ENCODE data around the gene SULT1C4.
"Not testable (repeated sequence)": the region's sequence is repeated elsewhere in the genome, so short reads cannot be mapped to it uniquely, and the experiment has no call there.

SULT1C4 gene

DNA sequence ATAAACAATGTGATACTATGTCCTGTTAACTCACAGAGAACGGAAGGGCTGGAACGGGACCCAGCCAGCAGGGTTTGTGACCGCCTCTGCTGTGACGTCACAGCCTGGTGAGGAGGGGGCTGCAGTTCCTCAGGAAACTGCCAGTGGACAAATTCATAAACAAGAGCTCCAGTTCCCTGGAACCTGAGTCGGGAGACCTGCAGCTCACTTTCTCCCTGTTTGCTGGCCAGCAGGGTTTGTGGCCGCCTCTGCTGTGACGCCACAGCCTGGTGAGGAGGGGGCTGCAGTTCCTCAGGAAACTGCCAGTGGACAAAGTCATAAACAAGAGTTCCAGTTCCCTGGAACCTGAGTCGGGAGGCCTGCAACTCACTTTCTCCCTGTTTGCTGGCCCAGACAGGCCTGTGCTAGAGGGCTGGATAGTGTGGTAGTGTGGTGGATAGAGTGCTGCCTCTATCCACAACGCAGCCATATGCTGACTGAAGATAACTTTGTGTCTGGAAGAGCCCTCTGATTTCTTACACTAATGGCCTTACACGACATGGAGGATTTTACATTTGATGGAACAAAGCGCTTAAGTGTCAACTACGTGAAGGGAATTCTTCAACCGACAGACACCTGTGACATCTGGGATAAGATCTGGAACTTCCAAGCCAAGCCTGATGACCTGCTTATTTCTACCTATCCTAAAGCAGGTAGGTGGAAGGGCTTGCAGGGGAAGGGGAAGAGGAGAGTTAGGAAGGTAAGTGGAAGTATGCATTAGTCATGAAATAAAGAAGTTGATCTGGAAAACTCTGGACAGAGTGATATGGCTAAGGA, at the start of gene SULT1C4:
TSS of gene SULT1C4 (plus strand) at position 140 of the 816 bp plus-strand sequence. CDS start at position 524, 384 bp downstream.
- DNase-seq, result no peak

DNA sequence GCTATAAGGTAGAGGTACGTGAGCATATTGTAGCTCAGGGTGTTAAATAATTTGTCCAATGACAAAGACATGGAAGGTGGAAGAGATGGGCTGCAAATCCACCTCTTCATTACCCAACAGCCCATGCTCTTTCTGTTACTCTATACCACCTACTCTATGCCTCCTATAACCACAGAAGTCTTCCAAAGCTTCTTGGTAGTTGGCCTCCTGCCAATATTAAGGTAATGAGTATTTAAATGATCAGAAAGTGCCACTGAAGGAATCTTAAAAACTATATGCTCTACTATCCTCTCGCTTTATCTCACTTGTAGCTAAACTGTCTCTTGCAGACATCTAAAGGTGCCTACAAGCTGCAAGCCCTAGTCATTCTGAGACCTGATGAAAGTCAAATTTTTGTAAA, 48.0 kb upstream of the SULT1C4 start:
- no peak for DNase-seq

DNA sequence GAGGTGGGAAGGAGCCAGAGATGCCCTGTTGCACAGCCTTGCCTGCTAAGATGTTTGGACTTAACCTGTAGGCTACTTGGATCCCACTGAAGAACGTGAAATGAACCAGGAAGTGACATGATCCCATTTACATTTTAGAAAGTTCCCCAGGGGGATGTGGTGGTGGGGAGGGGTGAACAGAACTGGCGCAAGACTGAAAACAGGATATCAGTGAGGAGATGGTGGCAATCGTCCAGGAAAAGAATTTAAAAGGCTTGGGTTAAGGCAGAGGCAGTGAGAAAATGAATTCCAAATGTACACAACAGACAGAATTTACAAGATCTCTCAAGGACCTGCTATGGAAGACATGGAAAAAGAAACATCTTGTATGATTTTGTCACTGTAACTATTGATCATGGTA, 46.8 kb upstream of the SULT1C4 start:
- no peak for DNase-seq

DNA sequence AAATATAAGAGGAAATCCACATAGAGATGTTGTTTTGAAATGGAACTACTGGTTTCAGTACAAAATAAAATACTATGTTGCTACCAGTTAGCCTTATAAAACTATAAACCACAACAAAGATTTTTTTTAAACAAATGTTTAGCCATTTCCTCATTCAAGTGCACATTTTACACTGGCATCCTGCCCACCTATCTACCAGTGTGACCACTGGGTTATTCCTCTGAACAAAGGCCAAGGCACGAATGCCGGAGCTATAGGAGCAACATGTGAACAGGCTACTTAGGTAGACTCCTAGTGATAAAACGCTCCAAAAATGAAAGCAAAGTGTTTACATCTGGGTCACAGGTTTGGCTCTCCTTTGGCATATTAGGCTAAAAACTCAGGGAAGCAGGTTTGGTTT, 31.8 kb upstream of the SULT1C4 start:
- no peak for DNase-seq

DNA sequence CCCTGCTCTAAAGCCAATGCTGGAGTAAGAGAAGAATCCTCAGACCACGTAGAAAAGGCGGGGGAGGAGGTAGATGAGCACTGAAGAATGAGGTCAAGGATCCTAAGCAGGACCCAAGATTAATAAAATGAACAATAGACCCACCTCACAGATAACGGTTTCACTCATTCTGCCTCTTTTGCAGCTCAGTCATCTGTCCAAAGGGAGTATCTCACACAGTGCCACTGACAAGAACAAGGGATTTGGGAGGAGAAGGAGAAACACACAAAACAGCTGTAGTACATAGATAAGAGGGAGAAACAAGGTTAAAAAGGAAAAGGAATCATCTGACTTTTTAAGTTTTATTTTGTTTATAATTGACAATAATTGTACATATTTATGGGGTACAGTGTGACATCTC, 30.9 kb upstream of the SULT1C4 start:
- no peak for DNase-seq

DNA sequence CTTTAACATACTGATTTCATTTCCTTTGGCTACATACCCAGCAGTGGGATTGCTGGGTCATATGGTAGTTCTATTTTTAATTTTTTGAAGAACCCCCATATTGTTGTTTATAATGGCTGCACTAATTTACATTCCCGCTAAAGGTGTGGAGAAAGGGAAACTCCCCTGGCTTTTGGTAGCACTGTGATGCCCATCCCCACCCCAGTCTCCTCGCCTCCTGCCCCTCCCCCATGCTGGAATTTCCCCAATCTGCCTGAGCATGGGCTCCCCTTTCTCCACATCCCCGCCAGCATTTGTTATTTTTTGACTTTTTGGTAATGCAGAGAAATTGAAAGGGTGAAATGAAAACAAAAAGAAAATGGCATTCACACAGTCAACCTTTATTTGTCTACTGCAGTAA, 30.0 kb upstream of the SULT1C4 start:
- DNase-seq, result no peak

DNA sequence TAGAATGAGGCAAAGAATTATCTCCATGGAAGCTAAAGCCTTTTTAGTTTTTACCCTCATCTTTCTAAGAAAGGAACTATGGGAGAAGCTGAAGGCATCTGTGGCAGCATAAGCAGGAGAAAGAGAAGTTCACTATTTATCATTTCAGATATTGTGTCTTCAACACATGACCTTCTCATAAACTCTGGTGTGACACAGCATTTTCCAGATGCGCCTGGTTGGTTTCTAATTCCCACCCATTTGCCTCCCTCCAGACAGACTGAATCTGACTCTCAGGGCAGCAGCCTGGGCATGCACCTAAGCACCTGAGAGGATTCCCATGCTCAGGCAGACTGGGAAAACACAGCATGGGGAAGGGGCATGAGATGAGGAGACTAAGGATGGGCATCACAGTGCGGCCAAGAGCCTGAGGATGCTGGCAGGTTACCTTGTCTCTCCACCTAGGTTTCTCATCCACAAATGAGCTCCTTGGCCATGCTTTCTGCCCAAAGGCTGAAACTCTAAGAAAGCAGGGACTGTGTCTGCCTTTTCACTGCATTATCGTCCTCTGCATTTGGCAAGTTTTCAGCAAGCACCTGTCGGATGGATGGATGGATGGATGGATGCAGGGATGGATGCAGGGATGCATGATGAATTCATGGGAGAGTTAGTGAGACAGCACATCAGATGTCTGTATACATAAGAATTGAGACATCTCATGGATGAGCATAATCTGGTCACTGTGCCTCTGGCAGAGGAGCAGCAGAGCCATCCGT, 28.8 kb upstream of the SULT1C4 start:
- no peak for DNase-seq

DNA sequence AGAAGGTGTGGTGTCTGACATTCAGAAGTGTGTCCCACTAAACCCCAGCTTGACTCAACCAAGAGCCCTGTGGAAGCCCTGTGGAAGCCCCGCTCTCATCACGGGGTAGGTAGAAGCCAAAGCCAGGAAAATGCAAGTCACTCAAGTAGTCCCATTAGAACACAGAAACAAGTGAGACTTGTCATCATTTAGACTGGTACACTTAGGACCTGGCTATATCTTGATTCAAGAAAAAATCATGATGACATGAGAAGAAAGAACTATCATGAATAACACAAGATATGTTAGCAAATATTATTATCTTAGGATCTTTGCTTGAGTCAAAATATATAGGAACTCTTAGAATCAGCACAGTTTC, 28.2 kb upstream of the SULT1C4 start:
- no peak for DNase-seq

DNA sequence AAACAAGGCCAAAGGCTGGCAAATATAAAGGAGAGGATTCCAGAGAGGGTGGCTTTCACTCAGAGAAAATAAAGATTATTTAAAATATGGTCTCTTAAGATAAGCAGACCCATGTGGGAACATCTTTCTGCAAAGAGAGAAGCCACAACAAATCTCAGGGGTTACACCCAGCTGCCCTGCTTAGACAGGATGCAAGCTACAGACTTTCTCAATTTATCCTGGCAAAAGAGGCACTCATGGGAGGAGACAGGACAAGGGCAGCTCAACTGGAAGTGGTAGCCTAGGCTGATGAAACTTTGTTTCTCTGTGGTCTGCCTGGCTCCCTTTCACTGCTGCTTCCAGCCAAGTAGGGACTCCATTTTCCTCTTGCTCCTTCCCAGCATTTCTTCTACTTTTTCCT, 25.9 kb upstream of the SULT1C4 start:
- DNase-seq, result no peak

DNA sequence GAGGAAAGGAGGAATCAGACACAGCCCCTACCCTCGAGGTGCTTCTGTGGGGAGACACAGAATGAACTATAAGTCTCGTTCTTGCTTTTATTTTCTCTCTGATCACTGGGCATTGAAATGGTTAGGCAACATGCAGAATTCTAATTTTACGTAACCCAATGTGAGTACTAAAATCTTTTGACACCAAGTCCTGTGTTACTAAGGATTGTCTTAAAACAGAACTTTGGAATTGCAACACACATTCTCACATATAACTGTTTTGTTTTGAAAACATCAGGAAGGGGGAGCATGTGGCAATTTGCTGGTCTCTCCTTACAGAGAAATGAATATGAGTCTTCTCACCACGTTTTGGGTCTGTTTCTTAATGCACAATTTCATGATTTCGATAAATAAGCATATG, 23.6 kb upstream of the SULT1C4 start:
- no peak for DNase-seq

DNA sequence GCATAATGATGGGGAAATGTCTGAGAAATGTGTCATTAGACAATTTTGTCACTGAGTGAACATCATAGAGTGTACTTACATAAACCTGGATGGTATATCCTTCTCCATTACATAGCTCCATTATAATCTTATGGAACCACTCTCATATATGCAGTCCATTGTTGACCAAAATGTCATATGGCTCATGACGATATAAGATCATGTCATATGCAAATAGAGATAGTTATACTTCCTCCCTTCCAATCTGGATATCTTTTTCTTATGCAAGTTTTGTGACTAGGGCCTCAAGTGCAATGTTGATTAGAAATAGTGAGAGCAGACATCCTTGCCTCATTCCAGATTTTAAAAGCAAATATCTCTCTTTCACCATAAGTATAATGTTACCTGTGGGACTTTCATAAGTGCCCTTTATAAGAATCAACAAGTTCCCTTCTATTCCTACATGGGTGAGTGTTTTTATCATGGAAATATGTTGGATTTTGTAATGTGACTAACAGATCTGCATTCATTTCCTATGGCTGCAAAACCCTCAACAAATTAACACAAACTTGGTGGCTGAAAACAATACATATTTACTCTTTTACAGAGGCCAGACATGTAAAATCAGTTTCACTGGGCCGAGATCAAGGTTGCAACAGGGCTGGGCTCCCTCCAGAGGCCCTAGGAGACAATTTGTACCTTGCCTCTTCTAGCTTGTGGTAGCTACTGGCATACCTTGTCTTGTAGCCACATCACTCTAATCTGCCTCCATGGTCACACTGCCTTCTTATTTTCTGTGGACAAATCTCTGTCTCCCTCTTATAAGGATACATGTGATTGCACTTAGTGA, 21.6 kb upstream of the SULT1C4 start:
- no peak for DNase-seq

DNA sequence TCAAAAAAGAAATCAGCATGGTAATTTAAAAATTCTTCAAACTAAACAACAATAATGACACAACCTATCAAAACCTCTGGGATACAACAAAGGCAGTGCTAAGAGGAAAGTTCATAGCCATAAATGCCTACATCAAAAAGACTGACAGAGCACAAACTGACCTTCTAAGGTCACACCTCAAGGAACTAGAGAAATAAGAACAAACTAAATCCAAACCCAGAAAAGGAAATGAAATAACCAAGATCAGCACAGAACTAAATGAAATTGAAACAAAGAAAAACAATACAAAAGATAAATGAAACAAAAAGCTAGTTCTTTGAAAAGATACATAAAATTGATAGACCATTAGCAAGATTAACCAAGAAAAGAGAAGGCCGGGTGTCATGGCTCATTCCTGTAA, 18.4 kb upstream of the SULT1C4 start:
- not testable (repeated sequence) for DNase-seq

DNA sequence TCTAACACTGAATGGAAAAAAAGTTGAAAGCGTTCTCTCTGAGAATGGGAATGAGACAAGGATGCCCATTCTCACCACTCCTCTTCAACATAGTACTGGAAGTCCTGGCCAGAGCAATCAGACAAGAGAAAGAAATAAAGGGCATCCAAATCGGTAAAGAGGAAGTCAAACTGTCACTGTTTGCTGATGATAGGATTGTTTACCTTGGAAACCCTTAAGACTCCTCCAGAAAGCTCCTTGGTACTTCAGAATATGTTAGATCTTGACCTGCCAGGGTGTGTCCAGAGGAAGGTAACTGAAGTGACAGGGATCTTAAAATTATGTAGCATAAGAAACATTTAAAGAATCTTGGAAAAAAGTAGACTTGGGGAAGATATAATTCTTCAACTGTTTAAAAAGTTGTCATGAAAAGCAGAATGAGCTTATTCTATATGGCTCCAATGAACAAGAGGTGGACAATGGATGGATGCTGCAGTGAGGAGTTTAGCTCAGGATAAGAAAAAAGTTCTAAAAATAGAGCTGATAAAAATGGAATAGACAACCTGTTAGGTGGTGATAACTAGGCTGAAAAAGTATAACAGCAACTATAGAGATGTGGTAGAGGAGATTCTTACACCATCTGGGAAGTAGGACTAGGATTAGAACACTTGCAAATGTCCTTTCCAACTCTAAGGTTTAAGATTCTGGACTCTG, 16.8 kb upstream of the SULT1C4 start:
- DNase-seq, result no peak

DNA sequence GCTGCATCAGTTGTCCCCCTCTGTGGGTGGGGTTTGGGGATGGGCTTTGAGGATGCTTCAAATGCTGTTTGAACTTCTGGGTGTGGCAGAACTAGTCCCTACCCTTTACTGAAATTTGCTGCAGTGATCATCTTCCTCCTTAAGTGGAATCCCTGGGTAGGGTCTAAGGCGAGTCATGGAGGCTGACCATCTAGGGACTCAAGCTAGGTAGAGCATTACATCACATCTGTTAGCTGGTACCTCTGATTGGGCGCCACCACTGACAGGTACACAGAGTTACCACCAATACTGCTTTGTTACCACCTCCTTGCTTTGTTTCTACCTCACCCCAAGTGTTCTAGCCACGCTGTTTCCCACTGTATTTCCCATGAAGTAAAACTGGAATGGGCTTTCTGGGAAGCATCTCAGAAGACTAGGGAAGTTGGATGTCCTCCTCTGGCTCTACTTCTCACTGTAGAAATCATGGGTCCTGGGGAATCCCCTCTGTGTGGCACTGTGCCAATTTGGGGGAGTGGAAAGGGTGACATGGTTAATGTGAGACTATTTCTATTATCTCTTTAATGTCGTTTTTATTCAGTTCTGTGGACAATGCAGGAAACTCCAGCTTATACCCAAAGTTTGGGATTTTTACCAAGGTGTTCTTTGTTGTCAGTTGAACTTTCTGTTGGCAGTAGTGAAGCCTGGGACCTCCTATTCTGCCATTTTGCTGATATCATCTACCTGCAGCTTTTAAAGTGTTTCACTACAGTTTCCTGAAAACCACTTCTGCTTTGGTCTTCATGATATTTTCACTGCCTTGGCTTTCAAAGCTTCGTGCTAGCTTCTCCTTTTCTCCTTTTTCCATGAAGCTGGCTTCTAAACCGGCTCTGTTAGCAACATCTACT, 14.5 kb upstream of the SULT1C4 start:
- DNase-seq, result no peak

DNA sequence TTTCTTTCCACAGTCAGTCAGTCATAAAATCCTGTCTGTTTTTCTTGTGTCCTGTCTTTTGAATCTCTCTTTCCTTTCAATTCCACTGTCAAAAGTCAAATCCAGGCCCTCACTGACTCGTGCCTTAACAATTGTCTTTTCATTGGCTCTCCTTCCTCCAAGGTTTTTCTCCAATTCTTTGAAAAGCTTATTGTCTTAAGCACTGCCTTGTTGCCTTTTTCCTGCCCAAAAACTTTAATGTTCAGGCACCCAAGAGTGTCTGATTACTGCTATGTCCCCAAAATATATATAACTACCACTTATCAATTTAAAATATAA, 13.9 kb upstream of the SULT1C4 start:
- no peak for DNase-seq

DNA sequence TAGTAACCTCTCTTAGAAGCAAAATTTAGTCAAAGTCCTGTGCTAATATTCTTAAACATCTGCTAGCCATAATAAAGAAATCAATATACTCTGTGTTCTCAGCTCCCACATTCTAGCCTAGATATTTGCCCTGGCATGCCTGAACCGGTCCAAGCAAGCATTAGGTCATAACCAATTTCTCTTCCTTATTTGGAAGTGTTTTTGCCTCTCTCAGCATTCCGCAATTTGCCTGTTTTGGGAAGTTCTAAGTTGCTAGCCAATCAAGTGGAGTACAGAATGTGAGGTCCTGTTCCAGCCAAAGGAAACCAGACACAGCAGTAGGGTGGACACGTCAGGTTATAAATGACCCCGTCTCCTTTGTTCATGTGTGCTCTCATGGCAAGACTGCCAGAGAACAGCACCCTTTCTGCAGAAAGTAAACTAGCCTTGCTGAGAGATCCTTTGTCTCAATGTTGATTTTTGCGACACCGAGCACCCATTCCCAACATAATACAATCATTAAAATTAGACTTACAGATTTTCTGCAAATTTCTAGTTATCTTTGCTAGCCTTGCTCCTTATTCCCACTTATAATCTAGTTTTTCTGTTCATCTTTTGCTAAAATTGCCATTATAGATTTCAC, 13.0 kb upstream of the SULT1C4 start:
- no peak for DNase-seq

DNA sequence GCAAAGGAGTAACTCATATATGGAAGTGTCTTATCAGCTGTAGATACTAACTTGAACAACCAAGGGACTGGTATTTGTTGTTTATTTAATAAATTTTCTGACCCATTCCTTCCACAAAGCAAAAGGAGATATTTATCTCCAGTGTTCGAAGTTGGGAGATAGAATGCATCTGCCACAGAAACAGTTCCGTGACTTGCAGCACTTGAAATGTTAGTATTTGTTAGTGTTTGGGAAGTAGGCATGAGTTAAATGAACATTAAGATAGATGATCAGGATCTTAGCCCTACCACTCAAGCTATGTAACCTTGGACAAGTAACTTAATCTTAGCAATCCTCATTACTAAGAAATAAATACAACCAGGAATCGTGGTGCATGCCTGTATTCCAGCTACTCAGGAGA, 12.1 kb upstream of the SULT1C4 start:
- no peak for DNase-seq

DNA sequence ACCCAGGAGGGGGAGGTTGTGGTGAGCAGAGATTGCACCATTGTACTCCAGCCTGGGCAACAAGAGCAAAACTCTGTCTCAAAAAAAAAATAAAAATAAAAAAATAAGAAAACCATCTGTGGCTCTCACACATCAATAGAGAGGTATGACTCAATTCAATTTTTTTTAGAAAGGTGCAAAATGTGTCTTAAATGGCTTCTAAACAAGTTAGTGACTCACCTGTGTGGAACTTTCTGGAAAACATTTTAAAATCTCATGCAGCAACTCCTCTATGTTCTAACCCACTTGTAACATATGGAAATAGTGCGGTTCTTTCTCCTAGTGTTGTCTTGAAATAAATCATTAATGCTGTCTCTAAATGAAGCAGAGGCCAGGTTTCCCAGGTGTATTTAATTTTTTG, 10.7 kb upstream of the SULT1C4 start:
- DNase-seq, result no peak

DNA sequence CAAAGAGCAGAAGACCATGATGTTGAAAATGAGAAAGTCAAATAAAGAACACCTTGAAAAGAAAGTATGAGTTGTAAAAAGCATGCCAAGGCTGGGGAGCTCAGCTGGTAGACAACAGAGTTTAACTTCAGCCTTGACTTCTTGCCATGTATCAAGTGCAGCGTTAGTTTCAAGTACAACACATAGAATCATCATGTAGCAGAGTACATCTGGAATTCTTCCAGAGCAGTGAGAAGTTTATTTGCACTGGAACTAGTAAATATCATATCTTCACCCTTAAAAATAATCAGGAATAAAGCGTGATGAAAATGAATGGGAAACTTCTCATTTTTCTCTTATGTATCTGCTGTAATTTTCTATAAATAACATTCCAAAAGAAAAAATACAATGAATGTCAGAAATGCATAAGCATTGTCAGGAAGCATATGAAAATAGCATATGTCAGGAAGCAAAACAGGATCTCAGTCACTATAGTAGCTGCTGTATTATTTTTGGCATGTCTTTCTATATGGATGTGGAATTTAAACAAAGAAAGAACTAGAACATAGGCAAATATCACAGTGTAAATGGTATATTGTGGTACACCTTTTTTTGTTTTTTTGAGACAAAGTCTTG, 10.1 kb upstream of the SULT1C4 start:
- DNase-seq, result no peak

DNA sequence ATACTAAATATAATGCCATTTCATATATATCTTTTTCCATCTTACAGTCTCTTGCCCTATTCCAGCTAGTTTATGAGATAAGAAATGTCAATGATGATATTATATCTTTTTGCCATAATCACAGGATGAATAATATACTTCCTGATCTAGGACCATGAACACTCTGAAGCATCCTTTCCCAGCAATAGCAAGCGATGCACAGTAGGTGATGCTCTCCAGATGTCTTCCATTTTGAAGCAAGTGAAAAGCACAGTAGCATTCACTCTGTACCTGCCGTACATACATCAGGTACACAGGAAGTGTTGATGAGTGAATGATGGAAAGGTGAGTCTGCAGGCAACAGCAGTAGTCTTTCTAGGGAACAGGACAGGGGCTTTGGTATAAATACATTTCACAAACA, 8.6 kb upstream of the SULT1C4 start:
- DNase-seq, result no peak

DNA sequence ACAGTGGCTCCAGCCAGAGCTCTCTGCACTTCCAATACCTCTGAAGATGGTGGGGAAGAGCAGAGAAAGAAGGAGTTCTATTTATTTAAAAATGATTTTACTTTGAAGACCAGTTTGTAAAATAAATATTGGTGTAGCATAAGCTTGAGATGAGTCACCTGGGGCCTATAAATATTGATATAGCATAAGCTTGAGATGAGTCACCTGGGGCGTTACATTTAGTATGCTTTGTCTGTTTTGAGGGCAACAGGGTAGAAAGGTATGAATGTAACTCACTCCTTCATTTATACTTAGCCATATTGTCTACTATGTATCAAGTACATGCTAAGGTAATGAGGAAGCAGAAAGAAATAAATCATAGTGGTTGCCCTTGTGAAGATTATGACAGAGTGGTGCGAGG, 7.7 kb upstream of the SULT1C4 start:
- DNase-seq, result no peak

Measured in 8988T (cell line).